SK-N-MC (cell line): ENCODE data around the gene PLEKHJ1.

Source experiments
- DNase-seq: peaks from one replicate; pipeline ENCODE4 v3.0.0-alpha.2; 2011; ENCODE audit warnings: low read depth, low spot score
- H3K27ac ChIP-seq: fragments of 200-600 bp; sonication (generic); 2 replicates; pipeline ENCODE4 v1.5.1; 2016; ENCODE audit warnings: mixed run types
- H3K36me3 ChIP-seq: fragments of 200-600 bp; sonication (generic); 2 replicates; pipeline ENCODE4 v1.6.1; 2017; ENCODE audit warnings: antibody characterized with exemption, low read length, mixed read lengths; ENCODE audit not compliant: insufficient read depth
- H3K4me3 ChIP-seq: fragments of 200-600 bp; sonication (generic); 2 replicates; pipeline ENCODE4 v1.5.1; 2016
- H3K9ac ChIP-seq: fragments of 200-600 bp; sonication (generic); 2 replicates; pipeline ENCODE4 v1.8.0; 2017; ENCODE audit warnings: mixed run types, mixed read lengths; ENCODE audit not compliant: insufficient read length
- H3K9me3 ChIP-seq: fragments of 200-600 bp; sonication (generic); 2 replicates; pipeline ENCODE4 v1.6.1; 2017; ENCODE audit warnings: low read depth, mild to moderate bottlenecking, antibody characterized with exemption, low read length, moderate library complexity, mixed read lengths
- EZH2 ChIP-seq: fragments of 200-600 bp; sonication (generic); IDR thresholded peaks from one replicate; pipeline ENCODE4 v1.6.1; 2017; ENCODE audit warnings: antibody characterized with exemption
- FOXP2 ChIP-seq: optimal IDR thresholded peaks from 2 replicates; pipeline ENCODE3; 2011; ENCODE audit warnings: mild to moderate bottlenecking, moderate library complexity; ENCODE audit not compliant: insufficient read depth; ENCODE audit errors: extremely low read length, control extremely low read depth
- POLR2AphosphoS5 ChIP-seq: IDR thresholded peaks from 2 replicates; pipeline ENCODE4 v1.6.1; 2012; ENCODE audit warnings: mild to moderate bottlenecking, low read depth, low read length, borderline replicate concordance

Gene PLEKHJ1

GRCh38 chr19:2193807-2194206, 42.3 kb downstream of the PLEKHJ1 start:
- H3K4me3 ChIP-seq: no peak overlapping the region
- TF ChIP-seq FOXP2 (no peak), EZH2 (no peak), POLR2AphosphoS5 (no peak)
- H3K36me3 ChIP-seq: peaks cover 45% of the 10 kb centered on the region; the same call in 1 of the 2 replicates
- H3K27ac ChIP-seq: no peak overlapping the region
- no peak overlapping the region for H3K9ac ChIP-seq
- DNase-seq: no peak
- no peaks in the 10 kb centered on the region for H3K9me3 ChIP-seq

- no peak for DNase-seq
- Histone ChIP-seq H3K9ac (no peak overlapping the region), H3K36me3 (peaks cover 48% of the 10 kb centered on the region; the same call in 1 of the 2 replicates), H3K4me3 (no peak overlapping the region), H3K27ac (no peak overlapping the region), H3K9me3 (no peaks in the 10 kb centered on the region)
- no peak for TF ChIP-seq POLR2AphosphoS5
- no peak for TF ChIP-seq FOXP2
- no peak for TF ChIP-seq EZH2
These were observed 43.3 kb downstream of the PLEKHJ1 start for GRCh38 chr19:2192862-2193261.

GRCh38 chr19:2191456-2192310, 44.4 kb downstream of the PLEKHJ1 start:
- no peak for DNase-seq
- Histone ChIP-seq H3K27ac (no peak overlapping the region), H3K36me3 (peaks cover 55% of the 10 kb centered on the region; the same call in 1 of the 2 replicates), H3K9me3 (no peaks in the 10 kb centered on the region), H3K9ac (no peak overlapping the region), H3K4me3 (no peak overlapping the region)
- TF ChIP-seq FOXP2: no peak

- peaks cover 60% of the 10 kb centered on the region; the same call in 1 of the 2 replicates for H3K36me3 ChIP-seq
- no peak for DNase-seq
- no peaks in the 10 kb centered on the region for H3K9me3 ChIP-seq
- no peak overlapping the region for H3K27ac ChIP-seq
- no peak overlapping the region for H3K9ac ChIP-seq
- TF ChIP-seq EZH2 (no peak), POLR2AphosphoS5 (no peak), FOXP2 (no peak)
- H3K4me3 ChIP-seq: no peak overlapping the region
These were observed 45.2 kb downstream of the PLEKHJ1 start for GRCh38 chr19:2190848-2191455.

GRCh38 chr19:2189880-2190279, 46.2 kb downstream of the PLEKHJ1 start:
- Histone ChIP-seq H3K4me3 (no peak overlapping the region), H3K27ac (no peak overlapping the region), H3K9ac (no peak overlapping the region), H3K9me3 (no peaks in the 10 kb centered on the region), H3K36me3 (peaks cover 64% of the 10 kb centered on the region; the same call in 1 of the 2 replicates)
- DNase-seq: no peak
- TF ChIP-seq FOXP2 (no peak), POLR2AphosphoS5 (no peak), EZH2 (no peak)

GRCh38 chr19:2188708-2189385, 47.3 kb downstream of the PLEKHJ1 start:
- Histone ChIP-seq H3K4me3 (no peak overlapping the region), H3K9me3 (no peaks in the 10 kb centered on the region), H3K9ac (no peak overlapping the region), H3K36me3 (peaks cover 68% of the 10 kb centered on the region; the same call in 1 of the 2 replicates), H3K27ac (no peak overlapping the region)
- DNase-seq: no peak
- TF ChIP-seq FOXP2: no peak
- TF ChIP-seq EZH2: no peak
- no peak for TF ChIP-seq POLR2AphosphoS5

- H3K9ac ChIP-seq: no peak overlapping the region
- H3K36me3 ChIP-seq: peaks cover 56% of the 10 kb centered on the region; the same call in 1 of the 2 replicates
- no peak for DNase-seq
- no peak overlapping the region for H3K4me3 ChIP-seq
- no peaks in the 10 kb centered on the region for H3K9me3 ChIP-seq
- TF ChIP-seq FOXP2 (no peak), POLR2AphosphoS5 (no peak), EZH2 (no peak)
- no peak overlapping the region for H3K27ac ChIP-seq
These were observed 49.0 kb downstream of the PLEKHJ1 start for GRCh38 chr19:2187159-2187558.
